ENCODE measurements around the gene CCDC157.

Gene CCDC157

GRCh38 chr22:30357650-30358215, 926 bp downstream of the CCDC157 start:
- DNase-seq (ENCODE audit: low spot score) = no peak

- no peak for DNase-seq (ENCODE audit: low spot score)
Measured at GRCh38 chr22:30358541-30358940, 1.7 kb downstream of the CCDC157 start.

DNA sequence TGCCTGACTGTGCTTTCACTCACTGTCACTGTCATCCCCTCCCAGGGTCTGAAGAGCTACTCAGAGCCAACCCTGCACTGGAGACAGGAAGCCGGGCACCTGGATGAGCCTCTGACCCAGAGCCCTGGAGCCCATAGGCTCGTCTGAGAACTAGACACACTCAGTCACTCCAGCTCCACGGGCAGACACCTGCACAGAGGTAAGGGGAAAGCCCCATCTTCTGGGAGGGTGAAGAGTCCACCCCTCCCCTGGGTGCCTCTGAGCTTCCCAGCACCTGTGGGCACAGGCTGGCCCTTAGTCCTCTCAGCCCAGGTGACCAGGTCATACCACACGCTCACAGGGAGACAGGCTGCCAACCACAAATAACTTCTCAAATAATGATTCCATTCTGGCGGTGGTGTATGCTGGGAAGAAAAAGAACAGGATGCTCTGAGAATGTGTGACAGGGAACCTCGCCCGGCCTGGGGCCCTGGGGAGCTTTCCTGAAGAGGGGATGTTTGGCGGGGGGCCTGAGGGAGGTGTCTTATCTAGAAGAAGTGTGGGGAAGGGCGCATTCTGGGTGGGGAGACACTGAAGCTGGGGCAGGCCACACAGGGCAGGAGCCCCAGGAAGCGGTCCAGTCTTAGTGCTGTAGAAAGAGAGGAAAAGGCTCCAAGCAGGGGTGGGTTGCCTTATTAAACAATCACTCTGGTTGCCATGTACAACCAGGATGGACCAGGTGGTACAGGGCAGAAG, 5.3 kb downstream of the CCDC157 start:
- no peak for DNase-seq (ENCODE audit: low spot score)

DNA sequence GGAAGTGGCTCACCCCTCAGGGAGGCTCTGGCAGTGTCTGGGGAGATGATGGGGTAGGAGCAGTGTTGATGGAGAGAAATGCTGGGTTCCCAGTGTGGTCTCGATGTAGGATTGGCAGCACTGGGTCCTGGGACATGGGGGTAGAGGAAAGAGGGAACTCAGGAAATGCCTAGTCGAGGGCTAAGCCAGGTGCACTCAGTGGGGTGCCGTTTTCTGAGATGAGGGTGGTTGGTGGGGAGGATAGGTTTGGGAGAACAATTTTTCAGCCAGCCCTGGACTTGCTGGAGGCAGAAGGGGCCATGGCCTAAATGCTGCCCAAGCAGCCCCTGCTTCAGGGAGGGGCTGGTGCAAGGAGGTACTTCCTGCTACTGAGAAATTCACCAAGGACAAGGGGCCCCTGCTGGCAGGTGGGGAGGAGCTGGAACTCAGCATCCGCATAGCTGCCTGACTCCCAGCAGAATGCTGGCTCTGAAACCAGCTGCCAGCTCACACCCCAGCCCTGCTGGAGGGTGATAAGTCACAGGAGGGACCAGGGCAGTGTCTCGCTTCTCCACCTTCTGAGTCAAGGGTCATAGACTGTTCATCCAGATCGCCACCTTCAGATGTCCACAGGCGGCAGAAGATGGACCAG, 6.0 kb downstream of the CCDC157 start:
- no peak for DNase-seq (ENCODE audit: low spot score)

DNA sequence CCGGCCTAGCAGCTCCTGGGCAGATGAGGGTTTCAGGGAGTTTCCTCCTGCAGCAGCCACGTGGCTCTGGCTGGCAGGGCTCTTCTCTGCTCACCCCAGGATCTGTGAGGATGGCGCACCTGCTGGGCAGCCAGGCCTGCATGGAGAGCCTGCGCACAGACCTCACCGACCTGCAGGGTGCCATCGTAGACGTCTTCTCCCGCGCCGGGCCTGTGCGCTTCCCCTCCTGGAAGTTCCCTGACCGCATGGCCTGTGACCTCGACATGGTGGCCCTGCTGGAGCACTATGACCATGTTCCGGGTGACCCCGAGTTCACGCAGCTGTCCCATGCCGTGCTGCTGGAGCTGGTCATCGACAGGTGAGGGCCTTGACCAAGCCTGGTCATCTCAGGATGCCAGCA, 9.1 kb downstream of the CCDC157 start:
- no peak for DNase-seq (ENCODE audit: low spot score)

DNA sequence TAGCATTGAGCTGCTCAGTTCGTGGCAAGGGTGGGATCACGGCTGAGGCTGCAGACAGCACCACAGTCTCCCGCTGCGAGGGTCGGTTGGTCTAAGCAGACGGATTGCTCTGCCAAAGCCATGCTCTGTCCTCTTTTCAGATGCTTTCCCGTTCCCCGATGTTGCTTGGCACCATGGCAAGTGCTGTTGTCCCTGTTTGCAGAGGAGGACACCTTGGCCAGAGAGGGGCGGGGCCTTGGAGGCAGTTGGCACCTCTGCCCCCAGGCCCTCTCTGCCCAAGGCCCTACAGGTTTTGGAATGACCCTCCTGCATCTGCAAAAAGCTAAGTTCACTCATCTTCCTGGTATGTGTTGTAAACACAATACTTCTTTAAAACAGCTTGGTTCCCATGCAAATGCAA, 11.6 kb downstream of the CCDC157 start:
- DNase-seq (ENCODE audit: low spot score) = no peak

GRCh38 chr22:30370641-30371230, 13.9 kb downstream of the CCDC157 start:
- no peak for DNase-seq (ENCODE audit: low spot score)

DNA sequence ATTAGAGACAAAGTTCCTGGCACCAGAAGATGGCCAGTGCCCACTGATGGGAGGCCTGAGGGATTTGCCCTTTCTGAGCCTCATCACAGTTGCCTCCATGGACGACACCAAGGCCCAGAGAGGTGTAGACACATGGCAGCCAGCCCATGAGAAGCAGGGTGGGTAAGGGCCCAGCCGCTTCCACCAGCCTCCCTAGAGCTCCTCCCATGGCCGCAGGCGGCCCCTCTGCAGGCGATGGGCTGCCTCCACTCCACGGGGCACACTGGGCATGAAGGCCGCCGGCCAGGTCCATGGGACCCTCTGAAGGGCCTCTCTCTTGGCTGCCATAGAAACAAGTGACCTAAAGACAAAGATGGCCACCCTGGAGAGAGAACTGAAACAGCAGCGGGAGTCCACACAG, 14.5 kb downstream of the CCDC157 start:
- DNase-seq (ENCODE audit: low spot score) = no peak

DNA sequence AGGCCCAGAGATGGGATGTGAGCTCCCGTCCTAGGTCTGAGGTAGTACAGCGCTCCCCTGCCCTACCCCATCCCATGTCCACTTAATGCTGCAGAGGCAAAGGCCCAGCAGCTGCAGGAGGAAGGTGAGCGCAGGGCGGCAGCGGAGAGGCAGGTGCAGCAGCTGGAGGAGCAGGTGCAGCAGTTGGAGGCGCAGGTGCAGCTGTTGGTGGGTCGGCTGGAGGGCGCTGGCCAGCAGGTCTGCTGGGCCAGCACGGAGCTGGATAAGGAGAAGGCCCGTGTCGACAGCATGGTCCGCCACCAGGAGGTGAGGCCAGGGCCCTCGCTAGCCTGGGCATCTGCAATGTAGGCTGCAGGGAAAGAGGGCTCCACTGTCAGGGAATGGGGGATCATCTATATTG, 15.2 kb downstream of the CCDC157 start:
- DNase-seq (ENCODE audit: low spot score) = no peak

DNA sequence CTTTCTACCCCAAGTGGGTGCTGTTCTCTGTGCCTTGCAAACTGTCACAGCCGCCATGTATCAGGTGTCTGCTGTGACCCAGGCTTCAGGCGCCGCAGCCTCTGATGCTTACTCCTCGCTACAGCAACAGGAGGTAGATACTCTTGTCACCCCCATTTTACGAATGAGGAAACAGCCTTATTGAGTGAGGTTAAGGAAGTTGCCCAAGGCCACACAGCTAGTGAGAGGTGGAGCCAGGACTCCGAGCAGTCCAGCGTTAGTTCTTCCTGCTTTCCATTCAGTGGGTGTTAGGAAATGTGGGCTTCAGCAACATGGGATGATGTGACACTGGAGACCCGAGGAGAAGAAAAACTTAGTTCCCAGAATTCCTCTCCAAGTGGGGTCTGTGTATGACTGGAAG, 16.1 kb downstream of the CCDC157 start:
- no peak for DNase-seq (ENCODE audit: low spot score)

DNA sequence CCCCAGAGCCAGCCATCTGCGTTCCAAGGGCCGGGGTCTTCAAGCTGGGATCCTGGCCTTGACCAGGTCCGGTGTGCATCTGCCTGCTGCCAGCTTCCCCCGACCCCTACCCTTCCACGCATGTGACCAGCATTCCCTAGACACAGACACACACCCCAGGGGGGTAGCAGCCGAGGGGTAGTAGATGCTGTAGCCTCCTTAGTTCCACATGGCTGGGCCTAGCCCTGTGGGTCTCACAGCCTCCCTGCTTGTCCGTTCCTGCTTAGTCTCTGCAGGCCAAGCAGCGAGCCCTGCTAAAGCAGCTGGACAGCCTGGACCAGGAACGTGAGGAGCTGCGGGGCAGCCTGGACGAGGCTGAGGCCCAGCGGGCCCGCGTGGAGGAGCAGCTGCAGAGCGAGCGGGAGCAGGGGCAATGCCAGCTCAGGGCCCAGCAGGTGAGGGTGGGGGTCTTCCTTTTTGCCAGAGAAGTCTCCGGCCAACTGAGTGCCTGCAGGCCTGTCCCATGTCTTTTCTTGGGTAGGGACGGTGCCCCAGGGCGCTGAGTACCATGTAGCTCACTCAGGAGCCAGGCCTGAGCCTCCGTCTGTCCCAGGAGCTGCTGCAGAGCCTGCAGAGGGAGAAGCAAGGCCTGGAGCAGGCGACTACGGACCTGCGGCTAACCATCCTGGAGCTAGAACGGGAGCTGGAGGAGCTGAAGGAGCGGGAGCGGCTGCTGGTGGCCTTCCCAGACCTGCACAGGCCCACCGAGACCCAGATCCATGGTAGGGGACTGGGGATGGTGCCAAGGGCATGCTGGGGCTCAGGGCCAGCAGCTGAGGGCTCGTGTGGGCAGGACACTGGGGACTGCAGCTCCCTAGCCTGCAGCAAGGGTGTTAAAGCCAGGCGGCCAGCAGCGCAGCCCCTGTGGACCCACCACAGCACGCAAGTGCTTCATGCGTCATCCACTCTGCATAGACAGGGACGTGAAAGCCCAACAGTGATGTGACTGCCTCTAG, 16.8 kb downstream of the CCDC157 start:
- DNase-seq (ENCODE audit: low spot score) = no peak

DNA sequence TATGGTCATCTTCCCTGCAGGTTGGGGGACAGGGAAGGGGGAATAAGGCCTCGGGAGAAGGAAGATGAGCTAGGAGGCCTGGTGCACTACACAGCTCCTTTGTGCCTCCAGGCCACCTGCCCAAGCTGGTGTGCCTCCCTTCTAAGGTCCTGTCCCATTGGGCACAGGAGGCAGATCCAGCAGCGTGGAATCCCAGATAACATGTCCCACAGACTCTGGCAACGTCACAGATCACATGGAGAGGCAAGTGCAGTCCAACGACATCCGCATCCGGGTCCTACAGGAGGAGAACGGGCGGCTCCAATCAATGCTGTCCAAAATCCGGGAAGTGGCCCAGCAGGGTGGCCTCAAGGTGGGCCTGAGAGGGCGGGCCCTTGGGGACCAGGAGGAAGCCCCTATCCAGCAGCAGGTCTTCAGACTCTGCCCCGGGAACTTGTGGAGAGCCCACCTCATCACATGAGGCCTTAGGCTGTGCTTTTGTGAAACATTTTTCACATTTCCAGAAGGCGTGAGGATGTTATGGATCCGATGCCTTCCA, 18.6 kb downstream of the CCDC157 start:
- no peak for DNase-seq (ENCODE audit: low spot score)

GRCh38 chr22:30380011-30380410, 23.2 kb downstream of the CCDC157 start:
- no peak for DNase-seq (ENCODE audit: low spot score)

DNA sequence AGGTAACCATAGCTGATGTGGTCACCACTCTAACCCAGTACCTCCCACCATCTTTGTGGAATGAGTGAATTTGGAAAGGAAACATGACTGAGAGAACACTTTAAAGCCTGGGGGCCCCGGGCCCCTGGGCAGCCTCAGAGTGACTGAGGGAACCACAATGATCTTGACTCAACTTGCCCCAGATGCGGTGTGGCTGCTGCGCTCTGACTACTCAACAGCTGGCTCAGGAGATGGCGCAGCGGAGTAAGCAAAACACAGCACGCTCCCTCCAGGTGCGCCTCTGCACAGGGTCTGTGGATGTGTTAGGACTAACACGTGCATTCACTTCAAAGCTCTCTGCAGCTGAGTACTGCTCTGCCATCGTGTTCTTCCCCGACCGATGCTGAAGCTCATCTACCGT, 24.5 kb downstream of the CCDC157 start:
- DNase-seq (ENCODE audit: low spot score) = no peak

- DNase-seq (ENCODE audit: low spot score) = no peak
Measured at GRCh38 chr22:30382340-30382739, 25.5 kb downstream of the CCDC157 start.

DNA sequence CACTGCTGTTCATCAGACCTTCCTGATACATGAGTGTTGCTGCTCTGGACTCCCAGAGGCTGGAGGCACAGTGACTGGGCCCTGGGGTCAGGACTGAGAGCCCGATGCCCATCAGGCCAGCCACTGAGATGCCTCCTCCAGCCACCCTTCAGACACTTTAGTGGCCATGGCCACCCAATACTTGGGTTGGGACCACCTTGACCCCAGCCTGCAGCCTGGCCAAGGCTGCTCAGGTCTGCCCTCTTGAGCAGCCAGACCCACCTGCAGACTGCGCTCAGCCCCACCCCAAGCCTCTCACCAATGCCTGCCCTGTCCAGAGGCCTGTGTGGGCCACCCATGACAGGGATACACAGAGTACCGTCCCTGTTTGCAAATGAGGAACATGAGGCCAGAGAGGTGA, 26.3 kb downstream of the CCDC157 start:
- DNase-seq (ENCODE audit: low spot score) = no peak

DNA sequence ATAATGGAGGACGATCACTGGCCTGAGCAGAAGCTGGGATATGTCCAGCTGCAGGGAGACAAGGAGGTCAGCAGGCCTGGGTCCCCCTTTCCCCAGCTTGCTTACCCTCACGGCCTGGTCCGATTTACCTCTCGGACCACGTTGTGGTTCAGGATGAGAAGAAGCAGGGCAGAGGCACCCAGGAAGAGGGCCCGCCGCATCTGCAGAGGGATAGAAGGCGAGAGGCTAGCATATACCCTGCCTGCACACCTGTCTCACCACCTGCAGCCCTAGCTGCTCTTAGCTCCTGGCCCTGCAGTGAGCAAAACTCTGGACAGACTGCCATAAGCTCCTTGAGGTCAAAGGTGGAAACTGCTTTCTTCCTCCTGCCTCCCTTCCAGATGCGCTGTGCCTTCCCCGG, 29.1 kb downstream of the CCDC157 start:
- DNase-seq (ENCODE audit: low spot score) = no peak

DNA sequence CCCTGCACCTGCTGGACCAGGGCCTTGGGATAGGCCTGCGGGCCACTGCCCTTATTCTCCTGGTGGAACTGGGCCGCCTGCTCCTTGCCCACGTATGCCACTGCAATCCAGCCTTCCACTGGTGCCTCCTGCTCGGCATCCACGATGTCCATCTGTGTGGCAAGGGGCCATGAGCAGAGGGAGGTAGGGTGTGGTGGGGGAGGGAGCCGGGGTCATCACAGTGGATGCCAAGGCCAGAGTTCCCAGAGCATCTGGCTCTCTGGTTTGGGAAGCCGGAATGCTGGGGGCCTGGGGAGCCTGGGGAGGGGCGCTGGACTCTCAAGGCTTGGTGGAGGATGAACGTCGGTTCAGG, 29.8 kb downstream of the CCDC157 start:
- no peak for DNase-seq (ENCODE audit: low spot score)

DNA sequence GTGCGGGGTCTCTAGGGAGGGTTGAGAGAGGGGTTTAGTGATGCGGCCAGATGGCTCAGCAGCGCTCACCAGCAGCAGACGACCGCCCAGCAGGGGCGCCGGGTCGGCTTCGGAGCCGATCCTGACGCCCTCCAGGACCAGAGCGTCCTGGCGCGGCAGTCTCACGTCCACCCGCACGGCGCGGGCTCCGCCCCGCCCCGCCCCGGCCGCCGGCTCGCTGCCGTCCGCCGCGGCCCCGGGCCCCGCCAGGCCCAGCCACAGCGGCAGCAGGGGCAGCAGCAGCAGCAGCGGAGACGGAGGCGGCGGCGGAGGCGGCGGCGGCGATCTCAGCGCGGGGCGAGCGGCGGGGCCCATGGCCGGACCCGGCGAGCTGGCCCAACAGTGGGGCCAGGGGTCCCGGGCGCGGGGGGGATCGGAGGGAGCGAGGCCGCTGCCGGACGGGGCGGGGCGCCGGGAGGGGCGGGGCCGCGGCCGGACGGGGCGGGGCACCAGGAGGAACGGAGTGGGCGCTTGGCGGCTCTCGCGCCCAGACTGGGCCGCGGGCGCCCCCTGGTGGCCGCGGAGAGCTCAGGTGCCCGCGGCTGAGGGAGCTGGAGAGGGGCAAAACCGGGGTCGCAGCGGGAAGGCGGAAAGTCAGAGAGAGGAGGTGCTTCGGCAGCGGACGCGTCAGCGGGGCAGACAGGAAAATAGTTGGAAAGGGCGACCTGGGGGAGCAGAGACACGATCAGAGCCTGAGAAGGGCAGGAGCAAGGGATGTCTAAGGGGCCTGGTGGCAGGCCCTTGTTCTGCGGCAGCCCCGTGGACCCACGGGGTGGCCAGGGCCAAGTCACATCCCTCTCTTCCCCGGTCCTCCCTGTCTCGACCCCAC, 30.4 kb downstream of the CCDC157 start, which contains the start of gene RNF215:
TSS of gene RNF215 (minus strand) at position 452 of the 868 bp plus-strand sequence. CDS start at position 354, 98 bp downstream.
- peak; percentile 91 for DNase-seq (ENCODE audit: low spot score)

DNA sequence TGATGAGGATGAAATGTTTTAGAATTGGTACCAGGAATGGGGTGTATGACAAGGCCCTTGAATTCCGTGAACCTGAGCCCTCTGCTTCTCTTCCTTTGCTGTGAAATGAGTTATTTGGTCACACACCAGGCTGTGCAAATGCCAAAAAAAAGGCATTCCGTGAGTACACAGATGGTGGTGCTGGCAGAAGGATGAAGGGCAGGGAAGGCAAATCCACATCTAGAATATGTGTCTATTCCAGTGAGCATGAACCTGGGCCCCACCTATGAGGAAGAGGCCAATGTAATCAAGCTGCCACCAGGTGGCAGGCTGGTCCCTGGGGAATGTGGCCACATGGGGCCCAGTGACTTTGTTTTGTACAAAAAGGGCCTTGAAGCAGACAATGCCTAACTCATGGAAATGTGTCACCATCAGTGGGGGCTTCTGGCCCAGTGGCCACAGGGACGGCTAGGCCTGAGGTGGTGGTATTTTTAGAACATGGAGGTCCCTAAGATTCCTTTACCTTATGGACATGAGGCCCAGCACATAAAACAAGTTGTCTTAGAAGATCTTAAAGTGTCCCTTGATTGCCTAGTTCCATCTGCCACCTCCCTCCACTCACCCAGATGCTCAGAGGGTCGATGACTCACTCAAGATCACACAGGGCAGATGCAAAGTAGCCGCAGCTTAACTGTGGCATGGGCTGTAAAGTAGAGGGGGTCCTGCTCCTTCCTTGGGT, 34.3 kb downstream of the CCDC157 start:
- DNase-seq (ENCODE audit: low spot score) = peak; percentile 88
